ENCODE data around the gene IGF2BP1.

IGF2BP1 gene

DNA sequence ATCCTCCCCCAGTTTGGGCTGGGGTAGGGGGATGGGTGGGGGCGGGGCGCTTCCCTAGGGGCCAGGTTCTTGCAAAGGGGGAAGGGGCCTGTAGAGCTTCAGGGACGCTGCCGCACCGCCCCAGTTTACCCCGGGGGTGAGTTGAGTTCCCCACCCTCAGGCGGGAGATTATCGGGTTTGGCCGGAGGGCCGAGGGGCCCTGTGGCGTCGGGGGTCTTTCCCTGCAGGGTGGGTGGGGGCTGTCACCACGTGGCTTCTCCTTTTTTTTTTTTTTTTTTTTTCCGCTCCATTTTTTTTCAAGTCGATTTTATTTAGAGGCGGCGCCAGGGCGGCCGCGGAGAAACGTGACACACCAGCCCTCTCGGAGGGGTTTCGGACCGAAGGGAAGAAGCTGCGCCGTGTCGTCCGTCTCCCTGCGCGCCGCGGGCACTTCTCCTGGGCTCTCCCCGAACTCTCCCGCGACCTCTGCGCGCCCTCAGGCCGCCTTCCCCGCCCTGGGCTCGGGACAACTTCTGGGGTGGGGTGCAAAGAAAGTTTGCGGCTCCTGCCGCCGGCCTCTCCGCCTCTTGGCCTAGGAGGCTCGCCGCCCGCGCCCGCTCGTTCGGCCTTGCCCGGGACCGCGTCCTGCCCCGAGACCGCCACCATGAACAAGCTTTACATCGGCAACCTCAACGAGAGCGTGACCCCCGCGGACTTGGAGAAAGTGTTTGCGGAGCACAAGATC, at the start of gene IGF2BP1:
Gene IGF2BP1, plus strand, starts transcription at position 283 of the 724 bp plus-strand sequence. Its CDS starts 361 bp downstream, at position 644.
- peak; percentile 83 for DNase-seq (ENCODE audit: low spot score)

DNA sequence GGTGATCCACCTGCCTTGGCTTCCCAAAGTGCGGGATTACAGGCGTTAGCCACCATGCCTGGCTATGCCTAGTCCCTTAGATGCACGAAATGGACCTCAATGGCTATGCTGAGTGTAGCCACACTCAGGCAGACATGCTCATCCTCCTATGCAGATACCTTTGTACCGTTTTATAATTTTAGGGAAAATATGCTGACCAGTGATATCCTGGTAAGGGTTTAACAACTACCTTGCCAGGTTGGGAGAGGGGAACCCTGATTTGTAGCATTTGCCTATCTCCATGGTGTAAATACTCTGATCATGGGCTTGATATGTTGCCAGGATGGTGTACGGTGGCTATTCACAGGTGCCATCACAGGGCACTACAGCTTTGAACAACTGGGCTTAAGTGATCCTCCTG, 45.6 kb upstream of the IGF2BP1 start:
- no peak for DNase-seq (ENCODE audit: low spot score)

DNA sequence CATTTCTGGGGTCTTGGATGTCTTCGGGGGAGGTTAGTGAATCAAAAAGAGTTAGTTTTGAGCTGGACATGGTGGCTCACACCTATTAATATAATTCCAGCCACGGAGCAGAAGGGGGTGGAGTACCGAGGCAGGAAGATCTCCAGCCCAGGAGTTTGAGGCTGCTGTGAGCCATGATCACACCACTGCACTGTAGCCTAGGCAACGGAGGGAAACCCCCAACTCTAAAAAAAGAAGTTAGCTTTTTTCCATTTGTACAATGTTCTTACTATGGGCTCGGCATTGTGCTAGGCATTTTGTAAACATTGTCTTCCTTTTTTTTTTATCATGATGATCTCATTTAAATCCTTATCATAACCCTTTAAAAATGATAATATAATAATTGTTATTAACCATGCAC, 44.3 kb upstream of the IGF2BP1 start:
- DNase-seq (ENCODE audit: low spot score): no peak

DNA sequence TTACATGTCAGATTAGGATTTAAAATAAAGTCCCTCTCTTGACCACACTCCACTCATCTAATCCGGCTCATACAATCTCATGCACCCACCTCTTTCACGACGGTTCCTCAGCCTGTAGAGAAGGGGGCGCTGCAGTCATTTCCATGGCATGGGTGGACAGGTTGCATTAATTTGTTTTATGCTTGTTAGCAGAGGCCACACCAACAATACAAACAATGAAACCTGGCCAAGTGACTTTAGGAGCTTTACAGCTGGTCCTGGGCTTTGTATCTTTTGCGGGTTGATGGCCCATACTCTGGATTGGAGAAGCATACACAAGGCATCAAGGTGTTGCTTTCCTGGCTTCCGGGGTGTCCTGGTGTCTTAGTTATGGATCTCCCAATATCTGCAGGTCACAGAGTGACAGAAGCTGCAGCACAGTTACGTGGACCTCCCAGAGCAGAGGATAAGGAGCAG, 42.9 kb upstream of the IGF2BP1 start:
- no peak for DNase-seq (ENCODE audit: low spot score)

DNA sequence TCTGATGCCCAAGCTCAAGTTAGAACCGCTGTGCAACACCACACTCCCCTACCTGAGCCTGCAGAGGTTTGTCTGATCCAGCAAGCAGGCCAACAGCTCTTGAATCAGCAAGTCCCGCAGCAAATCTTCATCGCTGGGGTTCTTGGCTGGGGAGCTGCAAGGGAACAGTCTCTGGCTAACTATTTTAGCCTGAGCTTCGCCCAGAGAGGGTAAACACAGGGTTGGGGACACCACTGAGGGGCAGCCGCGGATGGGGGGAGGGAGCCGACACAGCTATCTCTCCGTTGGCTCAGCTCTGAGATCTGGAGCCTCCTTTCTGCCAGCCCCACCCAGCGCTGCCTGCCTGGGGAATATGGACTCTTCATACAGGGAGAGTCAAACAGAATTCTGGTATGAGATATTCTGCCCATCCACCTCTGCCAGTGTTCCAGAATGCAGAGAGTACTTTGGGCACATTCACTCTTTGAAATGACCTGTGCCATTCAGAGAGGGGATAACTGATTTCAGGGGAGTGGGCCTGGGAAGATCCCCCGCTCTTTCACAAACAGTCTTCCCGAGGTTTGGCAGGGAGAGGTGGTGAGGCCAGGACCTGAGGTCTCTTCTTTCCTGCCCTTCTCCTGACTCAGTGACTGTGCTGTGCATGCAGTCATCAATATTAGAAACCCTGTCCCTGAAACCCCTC, 36.2 kb upstream of the IGF2BP1 start:
- DNase-seq (ENCODE audit: low spot score): no peak

DNA sequence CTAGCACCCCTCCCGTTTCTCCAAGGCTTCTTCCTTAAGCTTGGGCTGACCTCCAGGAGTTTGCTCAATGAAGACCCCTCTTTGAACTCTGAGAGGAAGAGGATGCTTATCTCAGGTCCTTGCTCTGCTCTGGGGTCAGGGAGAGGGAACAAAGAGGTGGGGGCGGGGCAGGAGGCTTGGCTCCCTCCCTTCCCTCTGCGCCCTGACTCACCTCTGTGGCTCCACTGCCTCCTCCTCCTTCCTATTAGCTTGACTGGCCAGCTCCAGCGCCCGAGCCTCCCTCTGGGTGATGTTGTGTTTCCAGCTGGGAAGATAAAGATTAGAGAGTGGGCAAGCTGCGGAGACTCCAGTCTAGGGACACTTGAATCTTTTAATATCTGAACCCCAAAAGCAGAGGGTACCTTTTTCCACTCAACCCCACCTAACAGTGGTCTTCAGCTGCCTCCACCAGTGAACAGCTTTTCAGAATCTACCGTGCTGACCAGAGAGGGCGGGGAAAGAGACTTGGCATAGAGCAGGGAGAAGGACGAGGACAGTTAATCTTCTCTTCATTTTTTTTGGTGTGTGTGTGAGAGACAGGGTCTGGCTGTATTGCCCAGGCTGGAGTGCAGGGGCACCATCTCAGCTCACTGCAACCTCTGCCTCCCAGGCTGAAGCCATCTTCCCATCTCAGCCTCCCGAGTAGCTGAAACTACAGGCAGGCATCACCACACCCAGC, 35.5 kb upstream of the IGF2BP1 start:
- DNase-seq (ENCODE audit: low spot score): no peak

DNA sequence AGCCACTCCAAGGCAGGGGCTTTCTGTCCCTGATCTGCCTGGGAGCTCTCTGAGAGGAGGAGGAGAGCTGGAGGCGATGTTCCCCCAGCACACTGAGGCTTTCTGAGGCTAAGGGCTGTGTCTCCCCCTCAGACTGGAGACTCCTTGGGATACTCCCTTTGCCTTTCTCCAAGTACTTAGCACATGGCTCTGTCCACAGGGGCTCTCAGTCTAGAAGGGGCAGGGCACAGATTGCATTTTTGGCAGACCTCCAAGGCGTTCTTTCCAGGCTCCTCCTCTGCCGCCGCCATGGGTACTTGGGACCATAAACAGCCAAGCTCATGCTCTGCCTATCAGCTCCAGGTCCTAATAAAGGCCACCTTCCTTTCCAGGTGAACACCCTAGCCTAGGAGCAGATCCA, 27.0 kb upstream of the IGF2BP1 start:
- no peak for DNase-seq (ENCODE audit: low spot score)

DNA sequence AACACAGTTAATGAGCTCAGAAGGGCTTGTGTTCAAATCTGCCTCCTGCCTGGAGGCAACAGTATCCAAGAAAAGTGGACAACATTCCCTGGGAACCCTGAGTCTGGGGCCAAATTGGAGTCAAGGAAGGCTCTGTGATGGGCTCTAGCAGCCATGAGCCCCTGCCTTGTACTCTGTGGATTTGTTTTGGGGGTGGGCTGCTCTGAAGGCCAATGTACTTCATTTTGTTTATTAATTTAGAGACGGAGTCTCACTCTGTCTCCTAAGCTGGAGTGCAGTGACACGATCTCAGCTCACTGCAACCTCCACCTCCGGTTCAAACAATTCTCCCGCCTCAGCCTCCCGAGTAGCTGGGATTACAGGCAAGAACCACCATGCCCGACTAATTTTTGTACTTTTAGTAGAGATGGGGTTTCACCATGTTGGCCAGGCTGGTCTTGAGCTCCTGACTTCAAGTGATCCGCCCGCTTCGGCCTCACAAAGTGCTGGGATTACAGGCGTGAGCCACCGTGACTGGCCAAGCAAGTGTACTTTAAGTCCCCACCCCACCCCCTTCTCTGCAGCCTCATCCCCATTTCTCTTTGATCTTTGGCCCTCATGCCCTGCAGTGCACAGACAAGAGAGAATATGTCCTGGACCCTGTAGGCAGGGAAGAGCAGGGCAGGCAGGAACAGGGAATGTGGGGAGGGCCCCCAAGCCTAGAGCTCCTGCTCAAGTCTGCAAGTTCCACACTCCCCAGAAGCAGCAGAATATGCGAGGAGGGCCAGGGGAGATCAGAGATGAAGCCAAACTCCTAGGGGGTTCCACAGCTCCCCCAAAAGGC, 26.1 kb upstream of the IGF2BP1 start:
- DNase-seq (ENCODE audit: low spot score): no peak

DNA sequence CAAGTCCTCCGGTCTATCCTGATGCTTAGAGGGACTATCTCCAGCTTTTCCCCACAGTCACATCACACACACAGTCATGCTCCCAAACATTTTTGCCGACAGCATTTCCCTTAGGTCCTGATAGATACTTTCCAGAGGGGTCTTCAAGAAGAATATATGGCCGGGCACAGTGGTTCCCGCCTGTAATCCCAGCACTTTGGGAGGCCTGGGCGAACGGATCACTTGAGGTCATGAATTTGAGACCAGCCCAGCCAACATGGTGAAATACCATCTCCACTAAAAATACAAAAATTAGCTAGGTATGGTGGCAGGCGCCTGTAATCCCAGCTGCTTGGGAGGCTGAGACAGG, 24.5 kb upstream of the IGF2BP1 start:
- no peak for DNase-seq (ENCODE audit: low spot score)

DNA sequence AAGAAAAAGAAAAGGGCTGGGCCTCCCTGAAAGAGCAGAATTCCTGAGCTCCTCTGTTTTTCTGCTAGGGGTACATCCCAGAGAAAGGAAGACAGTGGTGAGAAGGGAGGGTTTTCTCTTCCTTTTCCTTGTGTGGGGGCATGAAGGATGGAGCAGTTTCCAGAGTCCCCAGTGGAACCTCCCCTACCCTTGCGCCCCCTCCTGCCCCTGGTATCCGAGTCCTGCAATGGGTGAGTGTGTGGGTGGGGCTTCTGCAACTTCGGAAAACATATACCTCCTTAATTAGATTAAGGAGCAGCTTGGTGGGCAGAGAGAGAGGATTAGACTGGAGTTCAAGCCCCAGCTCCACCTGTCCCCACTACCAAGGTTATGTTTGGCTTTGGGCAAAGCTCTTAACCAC, 23.4 kb upstream of the IGF2BP1 start:
- DNase-seq (ENCODE audit: low spot score): no peak

DNA sequence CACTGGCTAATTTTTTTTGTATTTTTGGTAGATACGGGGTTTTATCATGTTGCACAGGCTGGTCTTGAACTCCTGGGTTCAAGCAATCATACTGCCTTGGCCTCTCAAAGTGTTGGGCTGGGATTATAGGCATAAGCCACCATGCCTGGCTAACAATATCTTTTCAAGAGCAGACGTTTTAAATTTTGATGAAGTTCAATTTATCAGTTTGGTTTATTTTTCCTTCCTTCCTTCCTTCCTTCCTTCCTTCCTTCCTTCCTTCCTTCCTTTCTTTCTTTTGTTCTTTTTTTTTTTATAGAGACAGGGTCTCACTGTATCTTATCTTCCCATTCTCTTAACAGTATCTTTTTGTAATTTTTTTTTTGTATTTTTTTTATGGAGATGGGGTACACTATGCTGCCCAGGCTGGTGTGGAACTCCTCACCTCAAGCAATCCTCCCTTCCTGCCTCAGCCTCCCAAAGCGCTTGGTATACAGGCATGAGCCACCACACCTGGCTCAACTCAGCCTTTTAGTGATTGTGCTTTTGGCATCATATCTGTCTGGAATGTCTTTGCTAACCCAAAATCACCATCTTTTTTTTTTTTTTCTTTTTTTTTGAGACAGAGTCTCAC, 15.2 kb upstream of the IGF2BP1 start:
- DNase-seq (ENCODE audit: low spot score): no peak

DNA sequence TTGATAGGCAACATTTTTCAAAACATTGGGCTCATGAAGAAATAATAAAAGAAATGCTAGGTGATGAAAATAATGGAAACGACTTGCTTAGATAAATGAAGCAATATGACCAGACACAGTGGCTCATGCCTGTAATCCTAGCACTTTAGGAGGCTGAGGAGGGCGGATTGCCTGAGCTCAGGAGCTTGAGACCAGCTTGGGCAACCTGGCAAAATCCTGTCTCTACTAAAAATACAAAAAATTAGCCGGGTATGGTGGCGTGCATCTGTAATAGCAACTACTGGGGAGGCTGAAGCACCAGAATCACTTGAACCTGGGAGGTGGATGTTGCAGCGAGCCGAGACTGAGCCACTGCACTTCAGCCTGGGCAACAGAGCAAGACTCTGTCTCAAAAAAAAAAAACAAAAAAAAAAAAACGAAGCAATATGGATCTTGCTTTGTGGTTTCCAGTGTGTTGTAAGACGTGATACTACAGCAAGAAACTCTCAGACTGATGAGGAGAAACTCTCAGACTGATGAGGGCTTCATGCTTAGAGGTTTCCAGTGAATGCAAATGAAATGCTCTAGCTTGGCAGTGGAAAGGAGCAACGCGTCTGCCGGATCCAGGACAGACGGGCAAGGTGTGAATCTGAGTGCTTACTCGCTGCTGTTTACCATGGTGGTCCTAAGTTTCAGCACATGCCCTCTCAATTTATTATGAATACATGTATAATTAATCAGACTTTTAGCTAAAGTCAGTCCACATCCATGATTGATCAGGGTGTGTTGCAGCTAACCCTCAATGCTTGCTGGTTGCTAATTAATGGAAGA, 11.5 kb upstream of the IGF2BP1 start:
- DNase-seq (ENCODE audit: low spot score): no peak

DNA sequence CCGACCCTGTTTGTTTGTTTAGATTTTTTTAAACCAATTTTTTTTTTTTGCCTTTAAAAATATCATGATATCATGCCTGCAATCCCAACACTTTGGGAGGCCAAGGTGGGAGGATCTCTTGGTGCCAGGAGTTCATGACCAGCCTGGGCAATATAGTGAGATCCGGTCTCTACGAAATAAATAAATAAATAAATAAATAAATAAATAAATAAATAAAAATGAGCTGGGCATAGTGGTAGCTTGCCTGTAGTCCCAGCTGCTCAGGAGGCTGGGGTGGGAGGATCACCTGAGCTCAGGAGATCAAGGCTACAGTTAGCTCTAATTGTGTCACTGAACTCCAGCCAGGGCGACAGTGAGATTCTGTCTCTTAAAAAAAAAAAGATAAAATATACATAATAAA, 8.1 kb upstream of the IGF2BP1 start:
- no peak for DNase-seq (ENCODE audit: low spot score)

DNA sequence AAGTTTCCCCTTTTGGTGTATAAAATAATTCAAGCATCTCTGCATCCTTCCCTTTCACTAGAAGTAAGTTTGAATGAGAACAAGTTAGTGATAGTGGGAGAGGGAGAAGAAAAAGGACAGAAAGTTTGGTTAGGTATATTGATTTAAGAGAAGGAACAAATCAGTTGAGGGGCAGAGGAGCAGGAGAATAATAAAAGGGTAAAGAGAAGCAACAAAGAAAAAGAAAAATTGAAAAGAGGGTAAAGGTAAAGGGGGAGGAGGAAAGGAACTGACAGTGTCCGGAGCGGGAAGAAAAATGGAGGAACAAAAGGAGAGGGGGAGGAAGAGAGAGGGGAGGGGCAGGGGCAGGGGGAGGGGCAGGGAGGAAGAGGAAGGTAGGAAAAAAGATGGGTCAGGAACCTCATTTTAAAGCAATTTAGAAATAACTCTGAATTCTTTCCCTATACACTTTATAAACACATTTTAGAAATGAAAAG, 6.3 kb upstream of the IGF2BP1 start:
- DNase-seq (ENCODE audit: low spot score): no peak

DNA sequence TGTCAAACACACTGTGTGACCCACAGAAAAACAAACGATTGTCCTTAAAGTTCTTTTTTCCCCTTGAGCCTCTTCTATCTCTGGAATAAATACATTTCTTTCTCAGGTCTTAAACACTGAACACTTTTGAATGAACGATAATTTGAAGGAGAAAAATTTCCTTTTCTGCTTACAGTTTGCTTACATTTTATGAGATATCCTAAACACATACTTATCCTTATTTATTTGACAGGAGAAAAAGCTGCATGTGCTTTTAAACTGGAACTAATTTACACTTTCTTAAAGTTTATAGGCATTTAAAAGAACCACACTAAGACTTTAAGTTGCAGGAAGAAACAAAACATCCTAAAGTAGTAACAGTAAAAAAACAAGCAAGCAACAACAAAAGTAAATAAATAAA, 4.7 kb upstream of the IGF2BP1 start:
- DNase-seq (ENCODE audit: low spot score): no peak

DNA sequence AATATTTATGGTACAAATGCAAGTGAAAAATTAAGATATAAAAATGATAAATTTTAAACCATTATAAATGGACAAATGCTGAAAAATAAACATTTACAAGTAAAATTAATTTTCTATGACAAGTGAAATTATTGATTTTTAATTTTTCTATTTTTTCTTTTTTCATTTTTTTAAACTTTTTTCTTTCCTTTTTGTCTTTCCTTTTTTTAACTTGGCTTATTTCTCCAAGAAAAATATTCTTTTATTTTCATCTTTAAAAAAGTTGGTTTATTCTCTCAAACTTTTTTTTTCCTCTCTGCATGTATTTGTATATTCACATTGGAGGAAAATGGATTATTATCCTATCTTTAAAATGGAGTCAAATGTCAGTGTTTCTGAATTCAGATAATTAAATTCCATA, 3.9 kb upstream of the IGF2BP1 start:
- DNase-seq (ENCODE audit: low spot score): no peak

DNA sequence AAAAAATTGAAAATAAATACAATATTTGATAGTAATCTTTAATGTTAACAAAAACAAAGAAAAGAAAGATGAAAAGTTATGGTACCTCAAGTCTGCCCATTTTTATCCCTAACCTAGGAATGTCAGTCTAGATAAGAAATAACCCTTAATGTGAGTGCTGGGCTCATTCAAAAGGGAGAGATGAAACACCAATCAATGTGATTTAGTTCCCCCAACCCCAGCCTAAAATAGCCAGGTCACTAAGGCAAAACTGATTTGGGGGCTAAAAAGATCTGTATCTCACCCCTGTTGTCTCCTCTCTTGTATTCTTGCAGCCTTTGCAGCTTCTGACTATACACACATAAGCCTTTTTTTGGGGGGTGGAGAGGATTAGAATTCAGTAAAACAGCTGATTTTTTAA, 3.2 kb upstream of the IGF2BP1 start:
- no peak for DNase-seq (ENCODE audit: low spot score)

DNA sequence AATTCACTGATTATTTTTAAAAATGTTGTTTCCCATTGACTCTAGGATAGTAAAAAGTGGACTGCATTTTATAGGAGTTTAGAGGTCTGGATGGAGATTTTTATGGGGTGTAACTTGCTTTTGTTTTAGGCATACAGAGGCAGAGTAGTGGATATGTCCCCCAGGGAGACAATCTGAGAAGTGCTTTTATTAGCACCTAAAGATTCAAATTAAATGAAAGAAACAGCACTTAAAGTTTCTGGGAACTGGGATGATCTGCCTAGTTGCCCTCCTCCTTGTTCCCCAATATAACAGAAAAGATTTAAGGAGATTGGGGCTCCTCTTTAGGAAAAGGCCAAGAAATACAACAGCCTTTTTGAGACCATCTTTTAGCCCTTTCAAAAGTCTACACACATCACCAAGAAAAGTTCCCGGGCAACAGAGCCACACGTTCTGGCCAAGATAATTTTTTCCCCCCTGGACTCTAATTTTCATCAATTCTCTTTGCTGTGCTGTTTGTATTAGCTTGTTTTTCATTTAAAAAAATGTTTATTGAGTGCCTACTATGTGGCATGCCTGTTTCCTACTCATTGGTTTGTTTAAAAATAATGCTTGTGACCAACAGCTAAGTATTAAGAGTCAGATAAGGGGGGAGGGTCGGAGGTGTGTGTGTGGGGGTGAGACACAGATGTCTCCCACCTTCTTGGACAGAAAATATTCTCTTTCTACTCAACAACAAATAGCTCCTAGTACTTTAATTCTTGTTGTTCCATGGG, 2.5 kb upstream of the IGF2BP1 start:
- DNase-seq (ENCODE audit: low spot score): no peak

DNA sequence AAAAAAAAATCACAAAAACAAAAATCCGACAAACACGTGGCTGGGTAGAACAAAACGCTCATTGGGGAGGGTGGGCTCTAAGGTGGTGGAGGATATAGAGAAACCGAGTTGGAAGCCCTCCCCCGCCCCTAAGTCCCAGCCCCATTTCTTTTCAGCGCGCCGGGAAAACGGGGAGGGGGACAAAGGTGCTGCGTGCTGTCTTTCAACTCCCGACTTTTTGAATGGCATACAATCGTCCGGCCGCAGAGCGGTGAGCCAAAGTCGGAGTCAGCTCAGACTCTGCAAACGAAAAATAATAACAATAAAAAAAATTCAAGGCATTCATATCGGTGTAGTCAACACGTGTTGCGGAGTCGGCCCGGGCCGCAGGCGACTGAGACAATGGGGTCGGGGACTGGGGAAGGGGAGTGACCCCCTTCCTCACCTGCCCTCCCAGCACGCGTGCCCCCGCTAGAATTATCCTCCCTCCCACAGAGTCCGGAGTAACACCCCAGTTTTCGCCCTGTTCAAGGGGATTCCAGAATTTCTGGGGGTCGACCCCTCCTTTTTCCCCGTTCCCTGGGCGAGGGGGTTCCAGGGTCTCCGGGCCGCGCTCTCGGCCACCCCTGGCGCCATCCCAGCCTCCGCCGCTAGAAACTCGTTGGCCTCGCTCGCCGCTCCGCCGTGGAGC, 1.7 kb upstream of the IGF2BP1 start:
- DNase-seq (ENCODE audit: low spot score): no peak

All from left forelimb (tissue), 1 donor.